Measurements from ENCODE around the gene GPR78. TPM values are rescaled to one million over a fixed set of nuclear protein-coding genes. Genes with fewer than 3 reads are reported as not detected.

GPR78 gene
- total and polyA plus RNA-seq, 7 donors, result 0.04 to 0.28 TPM; not detected in 5

GRCh38 chr4:8549352-8549931 is 30.8 kb upstream of the GPR78 start:
- H3K27me3 ChIP-seq, result no peaks in the 10 kb centered on the region
- TF ChIP-seq POLR2A (IDR thresholded peaks at IDR 0.05) (no peak), CTCF (IDR thresholded peaks at IDR 0.05) (no peak), EP300 (IDR thresholded peaks at IDR 0.05) (no peak), POLR2AphosphoS5 (IDR thresholded peaks at IDR 0.05) (no peak)
- intact Hi-C loops (cut with DNase I), result no loop called here
- no peak for DNase-seq
- H3K27ac ChIP-seq, result no peak overlapping the region
- H3K36me3 ChIP-seq, result no peaks in the 10 kb centered on the region
- H3K9me3 ChIP-seq, result no peaks in the 10 kb centered on the region
- H3K4me1 ChIP-seq, result no peaks in the 10 kb centered on the region
- no peak overlapping the region for H3K4me3 ChIP-seq
- 80 to 82% methylated on average over 11 of the region's 11 CpGs for WGBS, 2 donors

- Histone ChIP-seq H3K4me3 (no peak overlapping the region), H3K27me3 (no peaks in the 10 kb centered on the region), H3K4me1 (no peaks in the 10 kb centered on the region), H3K27ac (no peak overlapping the region), H3K9me3 (no peaks in the 10 kb centered on the region), H3K36me3 (no peaks in the 10 kb centered on the region)
- DNase-seq, result no peak
- TF ChIP-seq POLR2A (IDR thresholded peaks at IDR 0.05) (no peak), CTCF (IDR thresholded peaks at IDR 0.05) (no peak), EP300 (IDR thresholded peaks at IDR 0.05) (no peak)
- intact Hi-C loops (cut with DNase I), result no loop called here
- WGBS, 2 donors, result 80 to 85% methylated on average over 9 of the region's 9 CpGs
Observed at GRCh38 chr4:8550691-8551090, 29.5 kb upstream of the GPR78 start.

GRCh38 chr4:8552024-8552423 is 28.2 kb upstream of the GPR78 start:
- H3K36me3 ChIP-seq, result no peaks in the 10 kb centered on the region
- intact Hi-C loops (cut with DNase I), result no loop called here
- H3K4me1 ChIP-seq, result no peaks in the 10 kb centered on the region
- DNase-seq, result no peak
- no peak for TF ChIP-seq POLR2AphosphoS5 (IDR thresholded peaks at IDR 0.05)
- TF ChIP-seq EP300 (IDR thresholded peaks at IDR 0.05), result no peak
- TF ChIP-seq POLR2A (IDR thresholded peaks at IDR 0.05), result no peak
- TF ChIP-seq CTCF (IDR thresholded peaks at IDR 0.05), result no peak
- no peaks in the 10 kb centered on the region for H3K27me3 ChIP-seq
- no peak overlapping the region for H3K4me3 ChIP-seq
- 84 to 92% methylated on average over 4 of the region's 4 CpGs for WGBS, 2 donors
- H3K27ac ChIP-seq, result no peak overlapping the region
- no peaks in the 10 kb centered on the region for H3K9me3 ChIP-seq

- WGBS, 2 donors, result 71 to 85% methylated on average over 8 of the region's 8 CpGs
- Histone ChIP-seq H3K4me3 (no peak overlapping the region), H3K27me3 (no peaks in the 10 kb centered on the region), H3K36me3 (no peaks in the 10 kb centered on the region), H3K4me1 (no peaks in the 10 kb centered on the region), H3K27ac (no peak overlapping the region), H3K9me3 (no peaks in the 10 kb centered on the region)
- no peak for DNase-seq
- intact Hi-C loops (cut with DNase I), result no loop called here
- TF ChIP-seq EP300 (IDR thresholded peaks at IDR 0.05) (no peak), POLR2AphosphoS5 (IDR thresholded peaks at IDR 0.05) (no peak), CTCF (IDR thresholded peaks at IDR 0.05) (no peak), POLR2A (IDR thresholded peaks at IDR 0.05) (no peak)
Observed at GRCh38 chr4:8552581-8553205, 27.5 kb upstream of the GPR78 start.

GRCh38 chr4:8553216-8553615 is 27.0 kb upstream of the GPR78 start:
- no peak for TF ChIP-seq CTCF (IDR thresholded peaks at IDR 0.05)
- Histone ChIP-seq H3K4me1 (no peaks in the 10 kb centered on the region), H3K9me3 (no peaks in the 10 kb centered on the region), H3K36me3 (no peaks in the 10 kb centered on the region), H3K4me3 (no peak overlapping the region), H3K27ac (no peak overlapping the region), H3K27me3 (no peaks in the 10 kb centered on the region)
- intact Hi-C loops (cut with DNase I), result no loop called here
- 86 to 87% methylated on average over 8 of the region's 8 CpGs for WGBS, 2 donors
- DNase-seq, result no peak

Data from sigmoid colon (tissue), 7 donors.